Adrenal gland (tissue), 12 donors: ENCODE measurements around the gene COPS3. TPM values are rescaled to one million over a fixed set of nuclear protein-coding genes. Genes with fewer than 3 reads are reported as not detected.

Source experiments
- DNase-seq, 7 donors: peaks; one replicate each; pipeline ENCODE4 v3.0.0-alpha.2; 2019 to 2020
- H3K27ac ChIP-seq, 5 donors: fragments of 200-600 bp; sonication (generic) in 4 of 5; 1 replicate in 3 of 5; 2 replicates in 2 of 5; pipeline versions ENCODE4 v1.5.1 to v1.8.0; 2016 to 2020; ENCODE audit warnings: mild to moderate bottlenecking in 1 of 5
- H3K27me3 ChIP-seq: fragments of 200-600 bp; 2 replicates; pipeline ENCODE4 v1.8.0; 2021
- H3K36me3 ChIP-seq, 2 donors: fragments of 200-600 bp; replicated peaks in 1 of 2; 1 replicate in 1 of 2; 2 replicates in 1 of 2; pipeline versions ENCODE4 v1.5.1 to v1.8.0; 2018 to 2022
- H3K4me1 ChIP-seq, 2 donors: fragments of 200-600 bp; replicated peaks in 1 of 2; 1 replicate in 1 of 2; 2 replicates in 1 of 2; pipeline versions ENCODE4 v1.5.1 to v1.8.0; 2018 to 2021
- H3K4me3 ChIP-seq, 4 donors: fragments of 200-600 bp; sonication (generic) in 3 of 4; one replicate each; pipeline ENCODE4 v1.5.1; 2016 to 2018
- H3K9me3 ChIP-seq, 3 donors: fragments of 200-600 bp; sonication (generic) in 1 of 3; replicated peaks in 1 of 3; 1 replicate in 2 of 3; 2 replicates in 1 of 3; pipeline versions ENCODE4 v1.5.1 to v1.8.0; 2016 to 2021
- POLR2A ChIP-seq, 2 donors: fragments of 450-650 bp; IDR thresholded peaks; one replicate each; pipeline ENCODE4 v1.6.1; 2017; ENCODE audit warnings: antibody characterized with exemption in 2 of 2, mild to moderate bottlenecking in 2 of 2, moderate library complexity in 1 of 2
- WGBS, 4 donors: extraction: QIAGEN DNeasy Blood & Tissue Kit in 2 of 4; methylation state at CpG; one replicate each; pipeline versions ENCODE4 v1.1.5 to v1.1.7; 2013 to 2017; 5-methylcytosine and 5-hydroxymethylcytosine counted together
- intact Hi-C, 2 donors: fragments of 100-400 bp; cut with DNase I; formaldehyde crosslinking; loops; one replicate each; pipeline versions ENCODE4 v1.14.1 to v1.15.0; 2022 to 2023
- polyA plus RNA-seq, 3 donors: library from polyadenylated mRNA; stranded (reverse); fragments of 200-250 nt in 2 of 3; fragments of 350-450 nt in 1 of 3; fragmentation: Illumina TruSeq in 1 of 3; extraction: RNeasy Lipid Tissue Mini Kit (QIAGEN cat#74804) in 1 of 3; gene quantifications; one replicate each; pipeline ENCODE4 v1.2.3, GENCODE V29; 2013 to 2014
- total RNA-seq, 9 donors: library from RNA; depleted of rRNA in 4 of 9; stranded (reverse); fragments of >200 nt in 4 of 9; fragments of 120-200 nt in 1 of 9; fragmentation: NEBNext Ultra II Directional in 1 of 9; extraction: Animal tissue kit (Norgen Biotek cat#: 25700) in 1 of 9; gene quantifications; one replicate each; pipeline versions ENCODE4 v1.1.0 to v1.2.4, GENCODE V29; 2013 to 2023
- TF ChIP-seq, protein P1 (sequence below), 6 experiments: fragments of 450-650 bp in 4 of 6; fragments of 200-600 bp in 2 of 6; sonication (generic) in 1 of 6; IDR thresholded peaks; 1 replicate in 5 of 6; 2 replicates in 1 of 6; pipeline versions ENCODE4 v1.5.1 to v1.8.0; 2016 to 2021; ENCODE audit warnings: antibody characterized with exemption in 6 of 6, mild to moderate bottlenecking in 2 of 6, moderate library complexity in 1 of 6
- donor health status: healthy with polysubstance abuse.
- donor health status: Bipolar disorder and iron deficiency.
- donor health status: DM: yes; HTN: yes; CAD: no.
- donor health status: DM: no; HTN: no; CAD: no.
- donor health status: DM: no; HTN: no; CAD: no.
- donor health status: DM: yes; HTN: yes; CAD: no.

The COPS3 gene
- total and polyA plus RNA-seq, 12 donors = 18.7 to 140 (median 52.3) TPM

GRCh38 chr17:17241656-17242055, 39.4 kb downstream of the COPS3 start:
- intact Hi-C loops = no loop called here
- Histone ChIP-seq H3K9me3 (no peaks in the 10 kb centered on the region), H3K4me1 (peaks cover 4% of the 10 kb centered on the region in 2 donors), H3K27ac (no peak overlapping the region), H3K27me3 (no peaks in the 10 kb centered on the region), H3K36me3 (peaks cover 0 to 13% of the 10 kb centered on the region in 2 donors), H3K4me3 (no peak overlapping the region)
- TF ChIP-seq, protein P1, sequence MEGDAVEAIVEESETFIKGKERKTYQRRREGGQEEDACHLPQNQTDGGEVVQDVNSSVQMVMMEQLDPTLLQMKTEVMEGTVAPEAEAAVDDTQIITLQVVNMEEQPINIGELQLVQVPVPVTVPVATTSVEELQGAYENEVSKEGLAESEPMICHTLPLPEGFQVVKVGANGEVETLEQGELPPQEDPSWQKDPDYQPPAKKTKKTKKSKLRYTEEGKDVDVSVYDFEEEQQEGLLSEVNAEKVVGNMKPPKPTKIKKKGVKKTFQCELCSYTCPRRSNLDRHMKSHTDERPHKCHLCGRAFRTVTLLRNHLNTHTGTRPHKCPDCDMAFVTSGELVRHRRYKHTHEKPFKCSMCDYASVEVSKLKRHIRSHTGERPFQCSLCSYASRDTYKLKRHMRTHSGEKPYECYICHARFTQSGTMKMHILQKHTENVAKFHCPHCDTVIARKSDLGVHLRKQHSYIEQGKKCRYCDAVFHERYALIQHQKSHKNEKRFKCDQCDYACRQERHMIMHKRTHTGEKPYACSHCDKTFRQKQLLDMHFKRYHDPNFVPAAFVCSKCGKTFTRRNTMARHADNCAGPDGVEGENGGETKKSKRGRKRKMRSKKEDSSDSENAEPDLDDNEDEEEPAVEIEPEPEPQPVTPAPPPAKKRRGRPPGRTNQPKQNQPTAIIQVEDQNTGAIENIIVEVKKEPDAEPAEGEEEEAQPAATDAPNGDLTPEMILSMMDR (IDR thresholded peaks at IDR 0.05) = no peak
- TF ChIP-seq POLR2A (IDR thresholded peaks at IDR 0.05) = no peak
- WGBS, 4 donors = 80 to 89% (median 84%) methylated on average over 10 of the region's 10 CpGs
- no peak for DNase-seq

GRCh38 chr17:17239832-17240231, 41.2 kb downstream of the COPS3 start:
- WGBS, 4 donors = 46 to 64% (median 56%) methylated on average over 1 of the region's 1 CpG

DNA sequence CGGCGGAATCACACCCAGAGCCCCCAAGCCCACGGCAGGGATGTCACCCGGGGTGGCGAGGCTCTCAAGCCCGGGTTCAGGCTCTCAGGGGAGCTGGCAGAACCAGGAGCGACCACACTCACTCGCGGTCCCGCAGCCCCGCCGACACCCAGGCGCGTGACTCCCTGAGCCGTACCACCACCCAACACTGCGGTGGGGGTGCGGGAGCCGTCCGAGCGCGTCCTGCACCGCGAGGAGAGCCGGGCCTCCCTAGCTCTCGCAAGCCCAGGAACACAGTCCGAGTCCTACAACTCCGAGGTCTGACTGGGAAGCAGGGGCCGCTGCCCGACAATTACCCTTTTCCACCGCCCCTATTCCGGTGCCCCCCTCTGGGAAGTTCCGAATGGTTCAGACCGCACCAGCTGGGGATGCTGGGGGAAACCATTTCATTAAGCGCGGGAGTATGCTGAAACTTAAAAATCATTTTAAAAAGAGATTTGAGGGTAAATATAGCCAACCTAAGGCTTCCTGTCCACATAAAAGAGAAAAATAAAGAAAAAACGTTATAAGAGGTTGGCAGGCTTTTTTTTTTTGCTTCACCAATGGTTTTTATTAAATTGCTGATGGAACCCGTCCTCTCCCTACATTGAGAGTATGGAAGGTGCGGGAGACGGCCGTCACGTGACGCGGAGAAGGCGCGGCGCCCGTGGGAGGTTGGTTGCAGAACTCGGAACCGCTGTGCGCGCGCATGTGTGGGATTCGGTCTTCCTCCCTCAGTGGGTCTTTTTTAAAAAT, 43.8 kb downstream of the COPS3 start, which contains the start of gene FLCN:
Gene FLCN (minus strand): TSS at position 143 of the 774 bp plus-strand sequence. CDS start 9,031 bp downstream, outside the sequence.
- peaks cover 13 to 28% of the 10 kb centered on the region in 2 donors for H3K4me1 ChIP-seq
- H3K36me3 ChIP-seq = peaks cover 0 to 4% of the 10 kb centered on the region in 2 donors
- 0 to 1% (median 0%) methylated on average over 27 to 53 of the region's 53 CpGs for WGBS, 4 donors
- peak within 1 kb of the TSS; percentile 79 to 100 (median 88) for H3K4me3 ChIP-seq
- TF ChIP-seq POLR2A (IDR thresholded peaks at IDR 0.05) = peak; percentile 67 to 69
- TF ChIP-seq, protein P1 (IDR thresholded peaks at IDR 0.05) = peak in 4 of 6 experiments; percentile 2 to 30 (median 16)
- intact Hi-C loops = no loop called here
- peak; percentile 86 to 95 (median 91) for DNase-seq
- peak within 1 kb of the TSS; percentile 79 to 98 (median 97) for H3K27ac ChIP-seq
- H3K27me3 ChIP-seq = no peaks in the 10 kb centered on the region
- no peaks in the 10 kb centered on the region for H3K9me3 ChIP-seq

More at GRCh38 chr17:17239832-17240231, 41.2 kb downstream of the COPS3 start:
- DNase-seq = no peak
- Histone ChIP-seq H3K36me3 (no peaks in the 10 kb centered on the region), H3K27me3 (no peaks in the 10 kb centered on the region), H3K27ac (no peak overlapping the region), H3K4me1 (peaks cover 13 to 19% of the 10 kb centered on the region in 2 donors), H3K9me3 (no peaks in the 10 kb centered on the region), H3K4me3 (no peak overlapping the region)
- intact Hi-C loops = no loop called here
- TF ChIP-seq, protein P1 (IDR thresholded peaks at IDR 0.05) = no peak
- no peak for TF ChIP-seq POLR2A (IDR thresholded peaks at IDR 0.05)

DNA sequence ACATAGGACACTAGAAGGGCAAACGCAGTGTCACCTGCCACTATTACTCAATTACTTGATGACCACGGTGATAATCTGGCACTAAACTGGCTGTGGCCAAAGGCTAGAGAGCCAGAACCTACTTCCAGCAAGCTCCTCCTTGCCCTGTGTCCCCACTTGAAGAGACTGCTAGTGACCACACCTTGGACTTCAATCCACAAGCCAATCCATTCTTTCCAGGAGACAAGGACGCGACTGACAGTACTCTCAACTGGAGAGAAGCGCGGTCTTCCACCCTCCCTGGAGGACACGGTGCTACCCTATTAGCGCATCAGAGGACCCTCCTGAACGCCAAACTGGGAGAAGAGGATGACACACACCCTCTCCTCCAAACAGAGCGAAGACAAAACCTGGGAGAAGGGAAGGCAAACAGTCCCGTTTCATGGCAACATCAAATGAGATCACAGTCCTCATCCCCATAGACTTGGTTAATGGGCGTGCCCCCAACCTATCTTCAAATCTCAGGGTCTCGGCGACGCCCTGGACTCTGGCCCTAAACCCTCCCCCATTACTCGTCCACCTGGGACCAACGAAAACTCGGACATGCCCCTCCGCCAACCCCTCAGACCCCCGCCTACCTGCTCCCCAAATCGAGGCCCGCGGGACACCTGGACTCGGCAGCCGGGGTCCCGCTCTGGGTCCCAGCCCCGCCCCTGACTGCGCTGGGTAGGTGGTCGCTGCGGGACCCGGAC, 44.6 kb downstream of the COPS3 start:
- DNase-seq = peak in 3 of 7 donors; percentile 26 to 37 (median 33)
- no peaks in the 10 kb centered on the region for H3K27me3 ChIP-seq
- intact Hi-C loops = no loop called here
- H3K9me3 ChIP-seq = no peaks in the 10 kb centered on the region
- H3K36me3 ChIP-seq = peaks cover 0 to 11% of the 10 kb centered on the region in 2 donors
- H3K4me1 ChIP-seq = peaks cover 13 to 28% of the 10 kb centered on the region in 2 donors
- peak overlapping the region; percentile 79 to 98 (median 97) for H3K27ac ChIP-seq
- 0 to 1% (median 0%) methylated on average over 10 to 31 of the region's 31 CpGs for WGBS, 4 donors
- TF ChIP-seq, protein P1 (IDR thresholded peaks at IDR 0.05) = no peak
- peak in 1 of 2 donors; percentile 32 for TF ChIP-seq POLR2A (IDR thresholded peaks at IDR 0.05)
- peak overlapping the region; percentile 79 to 100 (median 88) for H3K4me3 ChIP-seq
